ENCODE measurements around the gene CHID1. TPM values are rescaled to one million over a fixed set of nuclear protein-coding genes. Genes with fewer than 3 reads are reported as not detected.

Gene CHID1
- total and polyA plus RNA-seq, 2 donors (not counting 1 experiment from before 2014, with no cell fraction given), result 31.0 to 68.1 TPM

- 100% methylated on average over 2 of the region's 4 CpGs for WGBS (ENCODE audit: insufficient coverage)
- Histone ChIP-seq H3K27me3 (replicated peaks in 1 of 4; ENCODE audit: control extremely low read depth in 1 of 4, control insufficient read depth in 3 of 4, insufficient read depth in 4 of 4, low read length in 3 of 4) (no peaks in the 10 kb centered on the region), H2AFZ (ENCODE audit: insufficient read depth, low read depth, low read length, poor library complexity, severe bottlenecking) (no peak overlapping the region), H3K9ac (ENCODE audit: low read length) (no peak overlapping the region), H3K4me3 (ENCODE audit: control extremely low read depth in 1 of 5, extremely low read depth in 1 of 5, insufficient read depth in 1 of 5, low read depth in 2 of 5, low read length in 4 of 5) (no peak overlapping the region), H3K9me3 (ENCODE audit: control extremely low read depth in 1 of 3, control insufficient read depth in 2 of 3, insufficient read depth in 1 of 3, low read length in 2 of 3) (peaks cover 0 to 14% (median 8%) of the 10 kb centered on the region in 3 donors), H4K20me1 (ENCODE audit: control insufficient read depth, insufficient read depth, low read length, poor library complexity, severe bottlenecking) (peaks cover 47% of the 10 kb centered on the region), H3K4me1 (ENCODE audit: control insufficient read depth in 2 of 2, insufficient read depth in 2 of 2, low read length in 2 of 2) (no peaks in the 10 kb centered on the region), H3K36me3 (replicated peaks in 1 of 2; ENCODE audit: control extremely low read depth in 1 of 2, control insufficient read depth in 1 of 2, extremely low read depth in 1 of 2, insufficient read depth in 2 of 2, low read length in 1 of 2) (peaks cover under 1 to 21% of the 10 kb centered on the region in 2 experiments), H3K79me2 (ENCODE audit: control insufficient read depth, insufficient read depth, low read length) (peaks cover 87% of the 10 kb centered on the region), H3K4me2 (replicated peaks; ENCODE audit: low read depth, low read length, poor library complexity, severe bottlenecking) (no peak overlapping the region), H3K27ac (ENCODE audit: low read length in 2 of 2) (no peak overlapping the region)
- H3K27me3 Mint-ChIP-seq, result no peaks in the 10 kb centered on the region
- H3K9me3 Mint-ChIP-seq (ENCODE audit: insufficient read depth), result peaks cover 3% of the 10 kb centered on the region
- ChIA-PET CTCF (no interaction called here), POLR2A (no interaction called here)
- no peak overlapping the region for H3K4me3 Mint-ChIP-seq
- DNase-seq (no peak), ATAC-seq (ENCODE audit: low read depth) (no peak)
- intact Hi-C loops (cut with micrococcal nuclease), result no loop called here
- H3K4me1 Mint-ChIP-seq, result peaks cover 3% of the 10 kb centered on the region
- no peak overlapping the region for H3K27ac Mint-ChIP-seq
- TF ChIP-seq EZH2 (IDR thresholded peaks at IDR 0.05; ENCODE audit: borderline replicate concordance, insufficient read depth, low read depth, low read length, poor library complexity, severe bottlenecking), result no peak
- no peak for TF ChIP-seq CTCF (IDR thresholded peaks at IDR 0.05)
Observed at GRCh38 chr11:947744-948143, 37.1 kb upstream of the CHID1 start.

GRCh38 chr11:945986-946385 is 35.4 kb upstream of the CHID1 start:
- peaks cover 2% of the 10 kb centered on the region for H3K4me1 Mint-ChIP-seq
- peaks cover 59% of the 10 kb centered on the region for H4K20me1 ChIP-seq (ENCODE audit: control insufficient read depth, insufficient read depth, low read length, poor library complexity, severe bottlenecking)
- peaks cover 3% of the 10 kb centered on the region for H3K9me3 Mint-ChIP-seq (ENCODE audit: insufficient read depth)
- CTCF ChIA-PET, result no interaction called here
- peaks cover 0 to 14% (median 8%) of the 10 kb centered on the region in 3 donors for H3K9me3 ChIP-seq (ENCODE audit: control extremely low read depth in 1 of 3, control insufficient read depth in 2 of 3, insufficient read depth in 1 of 3, low read length in 2 of 3)
- H3K4me1 ChIP-seq (ENCODE audit: control insufficient read depth in 2 of 2, insufficient read depth in 2 of 2, low read length in 2 of 2), result no peaks in the 10 kb centered on the region
- ATAC-seq (ENCODE audit: low read depth), result no peak
- H2AFZ ChIP-seq (ENCODE audit: insufficient read depth, low read depth, low read length, poor library complexity, severe bottlenecking), result no peak overlapping the region
- TF ChIP-seq CTCF (IDR thresholded peaks at IDR 0.05), result no peak
- TF ChIP-seq EZH2 (IDR thresholded peaks at IDR 0.05; ENCODE audit: borderline replicate concordance, insufficient read depth, low read depth, low read length, poor library complexity, severe bottlenecking), result no peak
- no peak overlapping the region for H3K27ac ChIP-seq (ENCODE audit: low read length in 2 of 2)
- no peak overlapping the region for H3K27ac Mint-ChIP-seq
- POLR2A ChIA-PET, result no interaction called here
- 85% methylated on average over 9 of the region's 9 CpGs for WGBS (ENCODE audit: insufficient coverage)
- no peak overlapping the region for H3K4me3 Mint-ChIP-seq
- no peak overlapping the region for H3K9ac ChIP-seq (ENCODE audit: low read length)
- no peaks in the 10 kb centered on the region for H3K27me3 ChIP-seq (replicated peaks in 1 of 4; ENCODE audit: control extremely low read depth in 1 of 4, control insufficient read depth in 3 of 4, insufficient read depth in 4 of 4, low read length in 3 of 4)
- H3K27me3 Mint-ChIP-seq, result no peaks in the 10 kb centered on the region
- no peak overlapping the region for H3K4me2 ChIP-seq (replicated peaks; ENCODE audit: low read depth, low read length, poor library complexity, severe bottlenecking)
- intact Hi-C loops (cut with micrococcal nuclease), result no loop called here
- H3K79me2 ChIP-seq (ENCODE audit: control insufficient read depth, insufficient read depth, low read length), result peaks cover 98% of the 10 kb centered on the region
- H3K4me3 ChIP-seq (ENCODE audit: control extremely low read depth in 1 of 5, extremely low read depth in 1 of 5, insufficient read depth in 1 of 5, low read depth in 2 of 5, low read length in 4 of 5), result no peak overlapping the region
- DNase-seq, result no peak
- peaks cover 1 to 21% of the 10 kb centered on the region in 2 experiments for H3K36me3 ChIP-seq (replicated peaks in 1 of 2; ENCODE audit: control extremely low read depth in 1 of 2, control insufficient read depth in 1 of 2, extremely low read depth in 1 of 2, insufficient read depth in 2 of 2, low read length in 1 of 2)
